GM18508 (cell line): ENCODE data around the gene CD177.
"Not testable (repeated sequence)": the region's sequence is repeated elsewhere in the genome, so short reads cannot be mapped to it uniquely, and the experiment has no call there.

Experiments
- ATAC-seq: cut with Tn5 transposase; IDR thresholded peaks from one replicate; pipeline ENCODE4 v1.9.1; 2021; ENCODE audit warnings: moderate number of reproducible peaks; ENCODE audit not compliant: insufficient read depth, unreplicated experiment

CD177 gene

DNA sequence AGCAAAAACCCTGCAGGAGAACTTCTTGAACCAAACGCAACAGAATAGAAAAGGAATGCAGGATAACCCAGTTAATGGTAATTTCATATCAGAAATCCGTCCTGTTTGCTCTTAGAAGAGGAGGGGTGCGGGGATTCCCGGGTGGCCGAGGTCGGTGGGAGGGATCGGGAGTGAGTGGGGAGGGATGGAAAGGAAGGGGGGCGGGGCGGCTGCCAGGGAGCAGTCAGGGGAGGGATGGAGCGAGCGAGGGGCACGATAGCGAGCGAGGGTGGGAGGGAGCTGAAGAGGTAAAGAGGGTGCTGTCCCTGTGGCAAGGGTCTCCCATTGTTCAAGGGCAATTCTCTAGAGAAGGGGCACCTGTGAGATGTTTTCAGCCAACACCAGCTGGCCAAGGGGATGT lies 26.5 kb downstream of the CD177 start:
- no peak for ATAC-seq

DNA sequence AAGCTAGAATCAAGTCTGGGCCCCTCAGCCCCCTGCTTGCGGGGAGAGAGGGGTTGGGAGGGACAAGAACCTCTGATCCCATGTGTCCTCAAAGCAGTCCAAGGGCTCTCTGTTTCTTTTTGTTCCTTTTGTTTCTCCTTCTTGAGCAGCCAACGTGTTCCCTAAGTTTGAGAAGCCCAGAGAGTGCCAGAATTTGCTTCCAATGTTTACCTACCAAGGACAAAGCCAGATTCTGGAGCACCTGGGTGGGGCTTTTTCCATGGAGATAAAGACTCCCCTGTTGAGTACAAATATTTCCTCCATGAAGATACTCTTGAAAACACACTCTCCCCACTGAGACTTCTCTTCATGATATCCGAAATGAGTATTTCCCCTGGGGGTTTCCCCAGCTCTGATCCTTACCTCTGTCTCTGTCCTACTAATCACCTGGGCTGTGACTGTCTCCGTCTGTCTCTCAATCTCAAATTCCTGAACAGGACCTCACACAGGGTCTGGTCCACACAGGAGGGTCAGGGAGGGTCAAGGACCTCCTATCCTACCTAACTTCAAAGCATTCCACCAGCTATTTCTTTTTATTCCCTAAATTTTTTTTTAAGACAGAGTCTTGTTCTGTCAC lies 27.4 kb downstream of the CD177 start:
- no peak for ATAC-seq

DNA sequence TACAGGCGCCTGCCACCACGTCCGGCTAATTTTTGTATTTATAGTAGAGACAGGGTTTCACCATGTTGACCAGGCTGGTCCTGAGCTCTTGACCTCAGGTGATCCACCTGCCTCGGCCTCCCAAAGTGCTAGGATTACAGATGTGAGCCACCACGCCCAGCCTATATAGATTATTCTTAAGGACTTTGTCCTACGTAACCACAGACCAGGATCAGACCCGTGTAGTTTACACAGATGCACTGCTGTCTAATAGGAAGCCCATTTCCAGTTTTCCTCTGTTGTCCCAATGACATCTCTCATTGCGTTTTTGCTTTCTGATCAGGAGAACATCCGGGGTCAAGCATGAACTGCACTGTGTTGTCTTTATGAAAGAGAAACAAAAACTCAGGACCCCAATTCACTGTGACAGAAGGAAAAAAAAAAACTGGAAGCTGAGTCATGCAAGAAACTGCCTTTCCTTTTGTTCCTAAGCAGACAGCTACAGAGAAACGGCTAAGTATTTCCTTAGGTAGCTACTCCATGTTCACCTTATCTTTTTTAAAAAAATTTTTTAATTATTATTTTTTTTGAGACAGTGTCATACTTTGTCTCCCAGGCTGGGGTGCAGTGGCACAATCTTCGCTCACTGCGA lies 29.2 kb downstream of the CD177 start:
- not testable (repeated sequence) for ATAC-seq

- ATAC-seq: not testable (repeated sequence)
These were observed 29.8 kb downstream of the CD177 start for GRCh38 chr19:43383254-43383653.

- ATAC-seq: not testable (repeated sequence)
These were observed 30.3 kb downstream of the CD177 start for GRCh38 chr19:43383759-43384158.

GRCh38 chr19:43390903-43391551 lies 37.5 kb downstream of the CD177 start:
- not testable (repeated sequence) for ATAC-seq

DNA sequence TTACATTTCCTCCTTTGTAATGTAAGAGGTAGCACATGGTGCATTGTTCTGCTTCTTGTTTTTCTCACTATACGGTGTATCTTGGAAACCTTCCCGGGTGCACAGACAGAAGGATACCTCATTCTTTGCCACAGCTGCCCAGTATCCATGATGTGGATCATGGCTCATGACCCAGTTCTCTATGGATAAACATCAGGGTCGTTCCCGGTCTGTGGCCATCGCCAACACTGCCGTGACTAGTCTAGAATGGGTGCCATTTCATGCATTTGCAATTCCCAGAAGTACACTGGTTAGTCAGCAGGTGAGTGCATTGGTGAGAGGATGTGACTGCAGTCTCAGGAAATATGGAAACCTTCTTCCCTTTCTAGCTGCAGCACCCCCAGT lies 38.1 kb downstream of the CD177 start:
- ATAC-seq: not testable (repeated sequence)

- not testable (repeated sequence) for ATAC-seq
These were observed 40.0 kb downstream of the CD177 start for GRCh38 chr19:43393501-43393900.

DNA sequence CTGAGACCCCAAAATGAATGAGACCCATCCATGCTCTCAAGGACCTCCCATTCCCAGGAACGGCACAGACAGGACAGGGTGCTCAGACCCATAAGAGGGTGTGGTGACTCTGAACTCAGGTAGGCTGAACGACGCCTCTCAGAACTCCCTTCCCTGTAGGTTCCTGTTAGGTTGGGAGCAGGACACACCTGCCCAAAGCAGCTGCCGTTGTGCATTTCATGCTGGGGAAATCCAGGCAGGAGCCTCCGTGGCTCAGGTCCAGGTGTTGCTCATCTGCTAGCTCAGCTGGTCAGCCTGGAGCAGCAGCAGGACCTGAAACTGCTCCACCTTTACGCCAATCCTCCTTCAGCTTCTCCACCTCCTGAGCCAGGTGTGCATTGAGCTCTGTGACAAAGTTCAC lies 42.1 kb downstream of the CD177 start:
- no peak for ATAC-seq

DNA sequence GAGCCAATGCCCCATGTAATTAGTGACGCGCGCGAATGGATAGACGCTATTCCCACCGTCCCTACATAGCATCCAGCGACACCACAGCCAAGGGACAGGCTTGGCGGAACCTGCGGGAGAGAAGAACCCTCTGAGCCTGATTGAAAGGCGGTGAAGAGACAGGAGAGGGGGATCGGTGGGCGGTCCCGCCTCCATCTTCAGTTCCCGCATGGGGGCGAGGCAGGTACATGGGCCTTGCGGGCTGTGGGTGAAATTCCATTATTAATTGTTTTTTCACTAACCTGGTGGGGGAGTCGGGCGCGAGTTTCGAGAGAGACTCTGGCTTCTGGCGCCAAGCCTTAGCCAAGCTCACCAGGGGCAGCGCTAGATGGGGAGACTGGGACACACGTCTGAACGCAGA lies 52.8 kb downstream of the CD177 start:
- no peak for ATAC-seq

- ATAC-seq: no peak
These were observed 54.0 kb downstream of the CD177 start for GRCh38 chr19:43407416-43408005.

GRCh38 chr19:43408043-43408442 lies 54.6 kb downstream of the CD177 start:
- no peak for ATAC-seq

DNA sequence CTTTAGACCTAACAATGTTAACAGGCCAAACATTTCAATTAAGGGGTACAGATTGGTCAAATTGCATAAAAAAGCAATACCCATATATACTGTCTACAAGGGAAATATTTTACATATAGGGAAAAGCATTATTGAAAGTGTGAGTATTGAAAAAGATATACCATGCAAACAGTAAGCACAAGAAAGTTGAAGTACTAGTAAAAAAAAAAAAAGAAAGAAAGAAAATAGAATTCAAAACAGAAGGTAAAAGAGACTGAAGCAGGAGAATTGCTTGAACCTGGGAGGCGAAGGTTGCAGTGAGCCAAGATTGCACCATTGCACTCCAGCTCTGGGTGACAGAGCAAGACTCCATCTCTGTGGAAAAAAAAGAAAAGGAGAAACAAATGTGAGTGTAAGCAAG lies 55.9 kb downstream of the CD177 start:
- ATAC-seq: no peak

DNA sequence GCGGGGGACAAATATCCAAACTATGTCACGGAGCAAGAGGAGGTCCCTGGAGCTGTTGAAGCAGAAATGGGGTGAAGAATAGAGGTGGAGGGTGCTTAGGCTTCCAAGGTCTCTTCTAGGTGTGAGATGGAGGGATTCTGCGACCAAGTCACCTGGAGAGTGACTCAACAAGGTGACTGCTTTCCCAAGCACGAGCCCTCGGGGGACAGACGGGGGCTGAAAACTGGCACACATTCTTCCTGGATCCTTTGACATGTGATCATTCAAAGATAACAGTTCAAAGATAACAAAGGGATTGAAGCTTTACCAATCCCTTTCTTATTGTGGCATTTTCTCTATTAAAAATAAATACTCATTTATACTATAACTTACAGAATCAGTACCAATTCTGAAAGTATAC lies 59.0 kb downstream of the CD177 start:
- ATAC-seq: no peak
